Gastroesophageal sphincter (tissue), 4 donors: Measurements from ENCODE around the gene DNAI2. TPM values are rescaled to one million over a fixed set of nuclear protein-coding genes. Genes with fewer than 3 reads are reported as not detected.
A peak's percentile ranks its signal among the peaks of the same experiment; 100 is the strongest.

Experiments used
- ATAC-seq: fragments of 150-250 bp; one replicate; pipeline ENCODE4 v1.9.1; 2016; ENCODE audit warnings: mild to moderate bottlenecking, moderate library complexity
- H3K27ac ChIP-seq, 4 donors: fragments of 200-600 bp; sonication (generic) in 3 of 4; 1 replicate in 3 of 4; 2 replicates in 1 of 4; pipeline ENCODE4 v1.5.1; 2016 to 2019
- H3K27me3 ChIP-seq: fragments of 200-600 bp; sonication (generic); one replicate; pipeline ENCODE4 v1.5.1; 2019
- H3K36me3 ChIP-seq, 2 donors: fragments of 200-600 bp; sonication (generic); one replicate each; pipeline ENCODE4 v1.5.1; 2019; ENCODE audit warnings: control low read depth in 1 of 2
- H3K4me1 ChIP-seq, 3 donors: fragments of 200-600 bp; sonication (generic); 1 replicate in 2 of 3; 2 replicates in 1 of 3; pipeline ENCODE4 v1.5.1; 2016 to 2019; ENCODE audit warnings: control low read depth in 2 of 3
- H3K4me3 ChIP-seq, 2 donors: fragments of 200-600 bp; sonication (generic); one replicate each; pipeline ENCODE4 v1.5.1; 2019; ENCODE audit warnings: mild to moderate bottlenecking in 1 of 2, moderate library complexity in 1 of 2
- H3K9me3 ChIP-seq, 3 donors: fragments of 200-600 bp; sonication (generic); one replicate each; pipeline ENCODE4 v1.5.1; 2017 to 2019; ENCODE audit warnings: control low read depth in 2 of 3
- EP300 ChIP-seq: sonication (generic); formaldehyde crosslinking; IDR thresholded peaks from one replicate; pipeline ENCODE4 v1.6.1; 2017; ENCODE audit warnings: antibody characterized with exemption, mild to moderate bottlenecking
- POLR2A ChIP-seq, 2 donors: fragments of 450-650 bp; IDR thresholded peaks; one replicate each; pipeline ENCODE4 v1.6.1; 2017; ENCODE audit warnings: antibody characterized with exemption in 2 of 2, mild to moderate bottlenecking in 2 of 2, moderate library complexity in 1 of 2
- POLR2AphosphoS5 ChIP-seq: sonication (generic); formaldehyde crosslinking; IDR thresholded peaks from one replicate; pipeline ENCODE4 v1.6.1; 2017; ENCODE audit warnings: antibody characterized with exemption
- WGBS, 2 donors: methylation state at CpG; one replicate each; pipeline ENCODE4 v1.1.5; 2018; ENCODE audit warnings: low coverage in 1 of 2; 5-methylcytosine and 5-hydroxymethylcytosine counted together
- total RNA-seq, 4 donors: library from RNA; depleted of rRNA; stranded (reverse); fragments of >200 nt; gene quantifications; one replicate each; pipeline ENCODE4 v1.1.0, GENCODE V29; 2016
- TF ChIP-seq, protein P1 (sequence below), 4 experiments: fragments of 200-600 bp in 2 of 4; fragments of 450-650 bp in 2 of 4; sonication (generic) in 1 of 4; IDR thresholded peaks; one replicate each; pipeline ENCODE4 v1.5.1; 2017 to 2019; ENCODE audit warnings: antibody characterized with exemption in 4 of 4, mild to moderate bottlenecking in 2 of 4, moderate library complexity in 2 of 4

DNAI2 gene
- total RNA-seq, 4 donors from 2014 or later, result not detected

DNA sequence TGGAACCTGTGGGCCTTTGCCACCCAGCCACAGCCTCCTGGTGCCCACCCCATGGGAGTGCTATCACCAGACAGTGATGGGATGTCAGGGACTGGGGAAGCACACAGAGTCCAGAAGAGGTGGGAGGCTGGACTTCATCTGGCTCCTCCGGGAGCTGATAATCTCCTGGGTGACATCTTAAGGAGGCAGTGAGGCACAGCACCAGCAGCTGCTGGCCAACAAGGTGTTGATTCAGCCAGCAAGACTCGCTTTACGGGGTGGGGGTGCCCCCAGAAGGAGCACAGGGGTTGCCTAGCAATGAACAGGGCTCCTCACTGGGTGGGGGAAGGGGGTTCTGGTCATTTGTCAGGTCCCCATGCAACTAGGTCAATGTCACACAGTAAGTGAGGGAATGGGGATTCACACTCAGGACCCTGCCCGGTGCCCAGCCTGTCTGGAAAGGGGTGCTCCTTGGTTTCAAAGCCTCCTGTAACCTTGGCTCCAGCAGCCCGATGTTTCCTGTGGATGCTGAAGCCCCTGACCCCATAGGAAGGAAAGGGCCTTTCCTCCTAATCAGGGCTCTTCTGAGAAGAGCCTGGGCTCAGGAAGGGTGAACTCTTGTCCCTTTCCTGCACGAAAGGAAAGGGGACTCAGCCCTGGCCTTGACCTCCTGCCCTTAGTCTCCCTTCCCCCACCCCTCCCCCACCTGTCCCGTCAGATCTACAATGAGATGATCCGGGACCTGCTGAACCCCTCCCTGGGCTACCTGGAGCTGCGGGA is 69.7 kb downstream of the DNAI2 start:
- ATAC-seq, result no peak
- WGBS, 2 donors, result 33% methylated on average over 1 of the region's 9 CpGs; no CpG with 5 or more reads in 1 of the 2 donors
- Histone ChIP-seq H3K4me3 (no peak overlapping the region), H3K36me3 (no peaks in the 10 kb centered on the region), H3K27ac (no peak overlapping the region), H3K4me1 (no peaks in the 10 kb centered on the region), H3K9me3 (no peaks in the 10 kb centered on the region), H3K27me3 (peaks cover 80% of the 10 kb centered on the region)
- TF ChIP-seq EP300 (no peak), POLR2AphosphoS5 (peak; percentile 12)

DNA sequence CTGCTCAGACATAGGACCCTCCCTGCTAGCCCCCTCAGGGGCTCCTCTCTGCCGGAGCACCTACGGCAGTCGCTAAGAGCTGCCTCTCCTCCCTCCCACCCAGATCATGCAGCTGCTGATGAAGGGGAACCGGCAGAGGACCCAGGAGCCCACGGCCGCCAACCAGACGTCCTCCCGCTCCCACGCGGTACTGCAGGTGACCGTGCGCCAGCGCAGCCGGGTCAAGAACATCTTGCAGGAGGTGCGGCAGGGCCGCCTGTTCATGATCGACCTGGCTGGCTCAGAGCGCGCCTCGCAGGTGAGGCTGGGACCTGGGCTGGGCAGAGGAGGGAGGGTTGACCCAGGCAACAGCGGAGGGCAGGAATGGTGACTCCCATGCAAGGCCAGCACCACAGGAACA is 70.6 kb downstream of the DNAI2 start:
- Histone ChIP-seq H3K36me3 (no peaks in the 10 kb centered on the region), H3K4me3 (no peak overlapping the region), H3K27me3 (peaks cover 80% of the 10 kb centered on the region), H3K9me3 (no peaks in the 10 kb centered on the region), H3K4me1 (no peaks in the 10 kb centered on the region), H3K27ac (no peak overlapping the region)
- TF ChIP-seq POLR2A (IDR thresholded peaks at IDR 0.05) (no peak), EP300 (no peak), POLR2AphosphoS5 (no peak)
- TF ChIP-seq, protein P1, sequence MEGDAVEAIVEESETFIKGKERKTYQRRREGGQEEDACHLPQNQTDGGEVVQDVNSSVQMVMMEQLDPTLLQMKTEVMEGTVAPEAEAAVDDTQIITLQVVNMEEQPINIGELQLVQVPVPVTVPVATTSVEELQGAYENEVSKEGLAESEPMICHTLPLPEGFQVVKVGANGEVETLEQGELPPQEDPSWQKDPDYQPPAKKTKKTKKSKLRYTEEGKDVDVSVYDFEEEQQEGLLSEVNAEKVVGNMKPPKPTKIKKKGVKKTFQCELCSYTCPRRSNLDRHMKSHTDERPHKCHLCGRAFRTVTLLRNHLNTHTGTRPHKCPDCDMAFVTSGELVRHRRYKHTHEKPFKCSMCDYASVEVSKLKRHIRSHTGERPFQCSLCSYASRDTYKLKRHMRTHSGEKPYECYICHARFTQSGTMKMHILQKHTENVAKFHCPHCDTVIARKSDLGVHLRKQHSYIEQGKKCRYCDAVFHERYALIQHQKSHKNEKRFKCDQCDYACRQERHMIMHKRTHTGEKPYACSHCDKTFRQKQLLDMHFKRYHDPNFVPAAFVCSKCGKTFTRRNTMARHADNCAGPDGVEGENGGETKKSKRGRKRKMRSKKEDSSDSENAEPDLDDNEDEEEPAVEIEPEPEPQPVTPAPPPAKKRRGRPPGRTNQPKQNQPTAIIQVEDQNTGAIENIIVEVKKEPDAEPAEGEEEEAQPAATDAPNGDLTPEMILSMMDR (IDR thresholded peaks at IDR 0.05), result no peak
- 60% methylated on average over 3 of the region's 21 CpGs; no CpG with 5 or more reads in 1 of the 2 donors for WGBS, 2 donors
- no peak for ATAC-seq

DNA sequence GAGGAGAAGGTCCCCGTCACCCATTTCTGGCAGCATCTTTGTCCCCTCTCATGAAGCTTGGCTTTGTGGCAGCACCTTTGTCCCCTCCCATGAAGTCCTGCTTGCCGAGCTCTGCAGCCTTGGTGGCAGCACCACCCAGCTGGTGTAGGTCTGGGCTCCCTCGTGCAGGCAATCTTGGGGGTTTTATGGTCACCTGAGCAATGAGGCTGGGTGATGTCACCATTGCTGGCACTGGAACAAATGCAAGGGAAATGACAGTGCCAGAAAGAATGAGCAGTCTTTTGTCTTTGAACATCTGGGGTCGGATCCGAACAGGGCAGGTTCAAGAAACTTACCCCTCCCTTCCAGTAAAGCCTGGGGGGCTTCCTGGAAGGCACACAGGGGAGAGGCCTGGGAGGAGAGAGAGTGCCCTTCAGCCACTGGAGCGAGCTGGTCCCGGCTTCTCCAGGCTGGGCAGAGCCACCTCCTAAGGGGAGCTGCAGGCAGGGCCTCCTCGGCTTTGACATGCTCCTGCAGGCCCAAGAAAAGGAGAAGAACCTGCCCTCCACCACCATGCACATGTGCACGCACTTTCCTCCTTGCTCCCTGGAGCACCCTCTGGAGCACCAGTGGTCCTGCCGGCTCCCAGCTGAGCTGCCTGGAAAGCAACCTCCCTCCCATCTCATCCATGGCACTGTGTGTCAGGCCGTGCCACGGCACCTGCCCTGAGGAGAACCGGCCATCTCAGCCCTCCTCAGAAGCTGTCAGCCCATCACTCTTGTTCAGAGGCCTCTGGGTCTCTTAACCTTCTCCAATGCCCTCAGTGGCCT is 71.6 kb downstream of the DNAI2 start:
- Histone ChIP-seq H3K36me3 (no peaks in the 10 kb centered on the region), H3K27me3 (peaks cover 87% of the 10 kb centered on the region)

DNA sequence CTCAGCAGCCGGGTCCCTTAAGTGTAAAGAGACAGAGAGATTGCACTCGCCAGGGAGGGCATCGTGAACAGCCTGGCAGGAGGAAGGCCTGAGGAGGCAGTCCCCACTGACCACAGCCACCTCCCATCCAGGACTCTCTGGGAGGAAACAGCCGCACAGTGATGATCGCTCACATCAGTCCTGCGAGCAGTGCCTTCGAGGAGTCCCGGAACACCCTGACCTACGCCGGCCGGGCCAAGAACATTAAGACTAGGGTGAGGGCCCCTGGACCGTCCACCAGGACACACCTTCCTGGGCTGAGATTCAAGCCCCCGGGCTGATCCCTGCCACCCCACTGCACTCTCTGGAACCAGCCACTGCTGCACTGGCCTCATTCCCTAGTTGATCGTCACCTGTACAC is 73.6 kb downstream of the DNAI2 start:
- 69 to 72% methylated on average over 3 to 7 of the region's 14 CpGs for WGBS, 2 donors
- H3K27me3 ChIP-seq, result peaks cover 88% of the 10 kb centered on the region
- ATAC-seq, result no peak

More for the DNA sequence above, 71.6 kb downstream of the DNAI2 start:
- 92 to 100% methylated on average over 1 to 7 of the region's 13 CpGs for WGBS, 2 donors
- no peak for TF ChIP-seq POLR2A (IDR thresholded peaks at IDR 0.05)
- TF ChIP-seq POLR2AphosphoS5, result no peak
- TF ChIP-seq, protein P1 (IDR thresholded peaks at IDR 0.05), result no peak
- no peak for TF ChIP-seq EP300
- no peak overlapping the region for H3K4me3 ChIP-seq
- H3K27ac ChIP-seq, result no peak overlapping the region
- ATAC-seq, result no peak
- H3K9me3 ChIP-seq, result no peaks in the 10 kb centered on the region
- H3K4me1 ChIP-seq, result no peaks in the 10 kb centered on the region

DNA sequence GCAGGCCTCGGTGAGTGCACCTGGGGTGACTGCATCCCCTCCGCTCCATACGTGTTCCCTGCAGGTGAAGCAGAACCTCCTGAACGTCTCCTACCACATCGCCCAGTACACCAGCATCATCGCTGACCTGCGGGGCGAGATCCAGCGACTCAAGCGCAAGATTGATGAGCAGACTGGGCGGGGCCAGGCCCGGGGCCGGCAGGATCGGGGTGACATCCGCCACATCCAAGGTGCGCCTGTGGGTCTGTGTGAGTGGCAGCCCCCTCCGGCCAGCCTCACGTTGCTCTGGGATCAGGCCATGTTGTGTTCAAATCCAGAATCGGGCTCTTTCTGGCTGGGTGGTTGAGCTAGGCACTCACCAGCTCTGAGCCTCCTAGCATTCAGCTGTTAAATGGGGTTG is 75.1 kb downstream of the DNAI2 start:
- no peak overlapping the region for H3K4me3 ChIP-seq
- H3K36me3 ChIP-seq, result no peaks in the 10 kb centered on the region
- TF ChIP-seq EP300, result no peak
- no peak for TF ChIP-seq POLR2AphosphoS5
- no peak for TF ChIP-seq POLR2A (IDR thresholded peaks at IDR 0.05)
- TF ChIP-seq, protein P1 (IDR thresholded peaks at IDR 0.05), result no peak
- no peaks in the 10 kb centered on the region for H3K9me3 ChIP-seq
- H3K4me1 ChIP-seq, result no peaks in the 10 kb centered on the region
- WGBS, 2 donors, result 60 to 100% methylated on average over 1 of the region's 19 CpGs
- H3K27me3 ChIP-seq, result peaks cover 88% of the 10 kb centered on the region
- no peak for ATAC-seq
- no peak overlapping the region for H3K27ac ChIP-seq

More for the DNA sequence above, 73.6 kb downstream of the DNAI2 start:
- Histone ChIP-seq H3K27ac (no peak overlapping the region), H3K9me3 (no peaks in the 10 kb centered on the region), H3K4me3 (no peak overlapping the region), H3K4me1 (no peaks in the 10 kb centered on the region), H3K36me3 (no peaks in the 10 kb centered on the region)
- TF ChIP-seq POLR2AphosphoS5, result no peak
- TF ChIP-seq, protein P1 (IDR thresholded peaks at IDR 0.05), result no peak
- no peak for TF ChIP-seq EP300
- TF ChIP-seq POLR2A (IDR thresholded peaks at IDR 0.05), result no peak
